Measurements from ENCODE around the gene DAP. TPM values are rescaled to one million over a fixed set of nuclear protein-coding genes. Genes with fewer than 3 reads are reported as not detected.

The DAP gene
- total RNA-seq, 1 experiment from 2014 or later, result 114 TPM

DNA sequence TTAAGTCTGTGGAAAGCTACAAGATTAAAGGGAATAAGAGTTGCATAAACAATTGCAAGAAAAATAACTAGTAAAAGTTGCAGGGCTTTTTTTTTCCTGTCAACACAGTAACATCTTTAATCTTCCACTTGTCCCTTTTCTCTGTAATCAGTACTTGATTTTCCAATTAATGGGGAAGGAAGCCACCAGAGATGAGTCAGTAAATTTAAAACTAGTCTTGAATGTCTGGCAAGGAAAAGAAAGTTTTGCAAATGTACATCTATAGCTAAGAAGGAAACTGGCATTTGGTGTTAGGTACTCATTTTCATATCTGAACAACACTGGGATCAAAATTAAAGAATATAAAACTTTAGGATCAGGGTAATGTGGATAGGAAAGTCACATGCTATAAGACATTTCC is 17.1 kb downstream of the DAP start:
- Mint-ChIP-seq H3K4me1 (ENCODE audit: insufficient read depth, unreplicated experiment) (no peaks in the 10 kb centered on the region), H3K27me3 (ENCODE audit: insufficient read depth, unreplicated experiment) (no peaks in the 10 kb centered on the region), H3K36me3 (ENCODE audit: insufficient read depth, unreplicated experiment) (peaks cover 52% of the 10 kb centered on the region), H3K9me3 (ENCODE audit: unreplicated experiment) (peaks cover 26% of the 10 kb centered on the region), H3K27ac (ENCODE audit: low read depth, unreplicated experiment) (no peak overlapping the region), H3K4me3 (ENCODE audit: unreplicated experiment) (no peak overlapping the region)
- intact Hi-C loops (cut with micrococcal nuclease), result no loop called here
- TF ChIP-seq, protein P1, sequence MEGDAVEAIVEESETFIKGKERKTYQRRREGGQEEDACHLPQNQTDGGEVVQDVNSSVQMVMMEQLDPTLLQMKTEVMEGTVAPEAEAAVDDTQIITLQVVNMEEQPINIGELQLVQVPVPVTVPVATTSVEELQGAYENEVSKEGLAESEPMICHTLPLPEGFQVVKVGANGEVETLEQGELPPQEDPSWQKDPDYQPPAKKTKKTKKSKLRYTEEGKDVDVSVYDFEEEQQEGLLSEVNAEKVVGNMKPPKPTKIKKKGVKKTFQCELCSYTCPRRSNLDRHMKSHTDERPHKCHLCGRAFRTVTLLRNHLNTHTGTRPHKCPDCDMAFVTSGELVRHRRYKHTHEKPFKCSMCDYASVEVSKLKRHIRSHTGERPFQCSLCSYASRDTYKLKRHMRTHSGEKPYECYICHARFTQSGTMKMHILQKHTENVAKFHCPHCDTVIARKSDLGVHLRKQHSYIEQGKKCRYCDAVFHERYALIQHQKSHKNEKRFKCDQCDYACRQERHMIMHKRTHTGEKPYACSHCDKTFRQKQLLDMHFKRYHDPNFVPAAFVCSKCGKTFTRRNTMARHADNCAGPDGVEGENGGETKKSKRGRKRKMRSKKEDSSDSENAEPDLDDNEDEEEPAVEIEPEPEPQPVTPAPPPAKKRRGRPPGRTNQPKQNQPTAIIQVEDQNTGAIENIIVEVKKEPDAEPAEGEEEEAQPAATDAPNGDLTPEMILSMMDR (IDR thresholded peaks at IDR 0.05; ENCODE audit: unreplicated experiment), result no peak
- BruUV-seq (replicated peaks), result no TSS peak
- CTCF ChIA-PET, result no interaction called here
- DNase-seq (ENCODE audit: unreplicated experiment), result no peak
- POLR2A ChIA-PET, result no interaction called here

GRCh38 chr5:10743526-10743925 is 17.5 kb downstream of the DAP start:
- Mint-ChIP-seq H3K4me3 (ENCODE audit: unreplicated experiment) (no peak overlapping the region), H3K27ac (ENCODE audit: low read depth, unreplicated experiment) (no peak overlapping the region)
- CTCF ChIA-PET, result interaction anchor here (0.7 kb wide), 1 partner anchor 49 kb away, joined by 3 read pairs; no protein-coding TSS in a partner anchor

GRCh38 chr5:10741661-10742060 is 19.4 kb downstream of the DAP start:
- BruUV-seq (replicated peaks), result no TSS peak
- Mint-ChIP-seq H3K27ac (ENCODE audit: low read depth, unreplicated experiment) (no peak overlapping the region), H3K36me3 (ENCODE audit: insufficient read depth, unreplicated experiment) (peaks cover 65% of the 10 kb centered on the region), H3K4me1 (ENCODE audit: insufficient read depth, unreplicated experiment) (peaks cover 8% of the 10 kb centered on the region), H3K27me3 (ENCODE audit: insufficient read depth, unreplicated experiment) (no peaks in the 10 kb centered on the region), H3K4me3 (ENCODE audit: unreplicated experiment) (no peak overlapping the region), H3K9me3 (ENCODE audit: unreplicated experiment) (peaks cover 26% of the 10 kb centered on the region)
- TF ChIP-seq, protein P1 (IDR thresholded peaks at IDR 0.05; ENCODE audit: unreplicated experiment), result no peak
- POLR2A ChIA-PET, result no interaction called here
- intact Hi-C loops (cut with micrococcal nuclease), result no loop called here
- no peak for DNase-seq (ENCODE audit: unreplicated experiment)
- CTCF ChIA-PET, result interaction anchor here (0.6 kb wide), 2 partner anchors 390 to 1519 kb away, joined by 3 to 5 read pairs; no protein-coding TSS in a partner anchor

More at GRCh38 chr5:10743526-10743925, 17.5 kb downstream of the DAP start:
- DNase-seq (ENCODE audit: unreplicated experiment), result no peak
- TF ChIP-seq, protein P1 (IDR thresholded peaks at IDR 0.05; ENCODE audit: unreplicated experiment), result no peak
- no peaks in the 10 kb centered on the region for H3K4me1 Mint-ChIP-seq (ENCODE audit: insufficient read depth, unreplicated experiment)
- no peaks in the 10 kb centered on the region for H3K27me3 Mint-ChIP-seq (ENCODE audit: insufficient read depth, unreplicated experiment)
- peaks cover 26% of the 10 kb centered on the region for H3K9me3 Mint-ChIP-seq (ENCODE audit: unreplicated experiment)
- peaks cover 56% of the 10 kb centered on the region for H3K36me3 Mint-ChIP-seq (ENCODE audit: insufficient read depth, unreplicated experiment)
- BruUV-seq (replicated peaks), result no TSS peak
- intact Hi-C loops (cut with micrococcal nuclease), result no loop called here
- POLR2A ChIA-PET, result no interaction called here

- no TSS peak for BruUV-seq (replicated peaks)
- CTCF ChIA-PET, result no interaction called here
- H3K4me3 Mint-ChIP-seq (ENCODE audit: unreplicated experiment), result no peak overlapping the region
- no peak for DNase-seq (ENCODE audit: unreplicated experiment)
- intact Hi-C loops (cut with micrococcal nuclease), result no loop called here
- H3K27me3 Mint-ChIP-seq (ENCODE audit: insufficient read depth, unreplicated experiment), result no peaks in the 10 kb centered on the region
- no peak overlapping the region for H3K27ac Mint-ChIP-seq (ENCODE audit: low read depth, unreplicated experiment)
- H3K9me3 Mint-ChIP-seq (ENCODE audit: unreplicated experiment), result peaks cover 26% of the 10 kb centered on the region
- POLR2A ChIA-PET, result no interaction called here
- H3K4me1 Mint-ChIP-seq (ENCODE audit: insufficient read depth, unreplicated experiment), result peaks cover 8% of the 10 kb centered on the region
- H3K36me3 Mint-ChIP-seq (ENCODE audit: insufficient read depth, unreplicated experiment), result peaks cover 57% of the 10 kb centered on the region
- TF ChIP-seq, protein P1 (IDR thresholded peaks at IDR 0.05; ENCODE audit: unreplicated experiment), result no peak
These were observed 20.6 kb downstream of the DAP start for GRCh38 chr5:10740384-10740783.
